Loucy (cell line): ENCODE results near the gene OXA1L.

Source experiments
- H2AFZ ChIP-seq: fragments of 200-600 bp; sonication (generic); 2 replicates; pipeline ENCODE4 v1.6.0; 2016; ENCODE audit warnings: antibody characterized with exemption, mild to moderate bottlenecking, low read length, moderate library complexity
- H3F3A ChIP-seq: fragments of 200-600 bp; 2 replicates; pipeline ENCODE4 v1.6.0; 2016; ENCODE audit warnings: antibody characterized with exemption, low read depth, mild to moderate bottlenecking
- H3K27me3 ChIP-seq: fragments of 200-600 bp; sonication (generic); 2 replicates; pipeline ENCODE4 v1.6.1; 2014; ENCODE audit warnings: low read length, mild to moderate bottlenecking; ENCODE audit not compliant: insufficient read depth, poor library complexity, severe bottlenecking
- H3K36me3 ChIP-seq: fragments of 200-600 bp; sonication (generic); 2 replicates; pipeline ENCODE4 v1.6.1; 2016; ENCODE audit warnings: low read length; ENCODE audit not compliant: insufficient read depth
- H3K4me1 ChIP-seq: fragments of 200-600 bp; sonication (generic); 2 replicates; pipeline ENCODE4 v1.5.1; 2014; ENCODE audit warnings: low read length, mild to moderate bottlenecking; ENCODE audit not compliant: insufficient read depth, poor library complexity, severe bottlenecking
- H3K4me2 ChIP-seq: fragments of 200-600 bp; sonication (generic); 2 replicates; pipeline ENCODE4 v1.6.0; 2014; ENCODE audit warnings: antibody characterized with exemption, low read length, low read depth, mild to moderate bottlenecking; ENCODE audit not compliant: poor library complexity, severe bottlenecking
- H3K4me3 ChIP-seq: fragments of 200-600 bp; sonication (generic); 2 replicates; pipeline ENCODE4 v1.5.1; 2014; ENCODE audit warnings: low read length, mild to moderate bottlenecking, mixed read lengths; ENCODE audit not compliant: poor library complexity, severe bottlenecking
- H3K79me2 ChIP-seq: fragments of 200-600 bp; sonication (generic); 2 replicates; pipeline ENCODE4 v1.6.1; 2014; ENCODE audit warnings: low read length; ENCODE audit not compliant: insufficient read depth
- H3K9ac ChIP-seq: fragments of 200-600 bp; sonication (generic); 2 replicates; pipeline ENCODE4 v1.6.0; 2014; ENCODE audit warnings: mild to moderate bottlenecking, low read depth, low read length, moderate library complexity; ENCODE audit not compliant: poor library complexity, severe bottlenecking
- H3K9me2 ChIP-seq: fragments of 200-600 bp; sonication (generic); replicated peaks from 2 replicates; pipeline ENCODE4 v1.6.1; 2016; ENCODE audit warnings: low read depth, low read length, mixed read lengths
- H3K9me3 ChIP-seq: fragments of 200-600 bp; sonication (generic); 2 replicates; pipeline ENCODE4 v1.6.1; 2014; ENCODE audit warnings: mild to moderate bottlenecking, antibody characterized with exemption, low read length, low read depth; ENCODE audit not compliant: insufficient read depth
- H4K20me1 ChIP-seq: fragments of 200-600 bp; sonication (generic); 2 replicates; pipeline ENCODE4 v1.6.0; 2014; ENCODE audit warnings: antibody characterized with exemption, low read length, mild to moderate bottlenecking; ENCODE audit not compliant: insufficient read depth, poor library complexity, severe bottlenecking
- CTCF ChIP-seq: fragments of 200-600 bp; sonication (generic); conservative IDR thresholded peaks from 2 replicates; pipeline ENCODE4 v1.5.1; 2014; ENCODE audit warnings: mild to moderate bottlenecking, antibody characterized with exemption, low read length
- EZH2phosphoT487 ChIP-seq: fragments of 200-600 bp; IDR thresholded peaks from 2 replicates; pipeline ENCODE4 v1.6.1; 2018; ENCODE audit warnings: antibody characterized with exemption, mild to moderate bottlenecking, moderate library complexity, borderline replicate concordance

The OXA1L gene

DNA sequence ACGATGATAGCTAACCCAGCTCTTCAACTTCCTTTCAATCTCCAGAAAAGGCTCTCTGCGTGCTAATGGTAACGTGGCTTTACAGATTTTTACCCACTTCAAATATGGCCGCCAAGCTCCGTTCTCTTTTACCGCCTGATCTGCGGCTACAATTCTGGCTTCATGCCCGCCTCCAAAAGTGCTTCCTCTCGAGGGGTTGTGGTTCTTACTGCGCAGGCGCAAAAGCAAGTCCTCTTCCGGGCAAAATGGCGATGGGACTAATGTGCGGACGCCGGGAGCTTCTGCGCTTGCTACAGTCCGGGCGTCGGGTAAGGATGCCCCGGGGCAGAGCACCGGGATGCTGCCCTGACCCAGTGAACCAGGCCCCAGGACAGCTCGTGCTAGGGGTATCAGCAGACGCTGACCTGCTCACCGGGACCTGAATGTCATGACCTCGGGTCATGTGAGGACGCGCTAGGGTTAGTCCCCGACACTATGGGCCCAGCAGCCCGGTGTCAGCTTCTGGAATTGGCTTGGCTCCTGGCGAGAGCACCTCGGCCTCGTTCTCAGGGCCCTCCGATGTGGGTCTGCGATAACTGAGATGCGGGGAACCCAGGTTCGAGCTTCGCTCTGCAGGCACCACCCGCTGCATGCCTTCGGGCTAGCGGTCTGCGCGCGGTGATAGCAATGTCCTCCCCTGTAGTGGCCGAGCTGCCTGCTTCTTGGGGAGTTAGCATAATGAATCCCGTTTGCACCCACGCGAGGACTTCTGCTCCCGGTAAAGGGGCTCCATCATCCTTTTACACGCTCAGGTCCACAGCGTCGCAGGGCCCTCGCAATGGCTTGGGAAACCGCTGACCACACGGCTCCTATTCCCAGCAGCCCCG, at the start of gene OXA1L:
Gene OXA1L, plus strand, starts transcription at position 232 of the 866 bp plus-strand sequence. Its CDS starts 14 bp downstream, at position 246.
- H3K36me3 ChIP-seq = peaks cover 26% of the 10 kb centered on the region; the same call in 1 of the 2 replicates
- peaks cover 21% of the 10 kb centered on the region for H3K4me1 ChIP-seq
- H2AFZ ChIP-seq = peak within 1 kb of the TSS; percentile 80

DNA sequence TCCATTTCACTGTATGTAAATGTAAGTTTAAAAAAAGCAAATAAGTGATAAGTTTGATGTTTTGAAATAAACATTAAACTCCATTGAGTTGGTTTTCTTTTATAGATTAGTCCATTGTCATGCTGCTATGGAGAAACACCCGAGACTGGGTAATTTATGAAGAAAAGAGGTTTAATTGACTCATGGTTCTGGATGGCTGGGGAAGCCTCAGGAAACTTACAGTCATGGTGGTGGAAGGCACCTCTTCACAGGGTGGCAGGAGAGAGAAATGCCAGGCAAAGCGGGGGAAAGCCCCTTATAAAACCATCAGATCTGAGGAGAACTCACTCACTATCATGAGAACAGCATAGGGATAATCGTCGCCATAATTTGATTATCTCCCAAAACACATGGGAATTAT, 48.4 kb upstream of the OXA1L start:
- Histone ChIP-seq H3K27me3 (no peaks in the 10 kb centered on the region), H3K9ac (no peak overlapping the region), H3F3A (no peaks in the 10 kb centered on the region), H3K4me3 (no peak overlapping the region), H3K4me2 (no peak overlapping the region), H3K9me2 (no peaks in the 10 kb centered on the region), H3K36me3 (no peaks in the 10 kb centered on the region), H2AFZ (no peak overlapping the region), H3K9me3 (no peaks in the 10 kb centered on the region), H3K79me2 (no peaks in the 10 kb centered on the region), H4K20me1 (no peaks in the 10 kb centered on the region), H3K4me1 (peaks cover 4% of the 10 kb centered on the region)
- TF ChIP-seq EZH2phosphoT487 (no peak), CTCF (no peak)

More for the DNA sequence above, at the start of gene OXA1L:
- H3K4me3 ChIP-seq = peak within 1 kb of the TSS; percentile 77
- H3K4me2 ChIP-seq = peak within 1 kb of the TSS; percentile 75
- H4K20me1 ChIP-seq = no peaks in the 10 kb centered on the region
- peak within 1 kb of the TSS; percentile 87 for H3K9ac ChIP-seq
- no peaks in the 10 kb centered on the region for H3K27me3 ChIP-seq
- H3K79me2 ChIP-seq = peaks cover 26% of the 10 kb centered on the region
- no peak for TF ChIP-seq EZH2phosphoT487
- no peak for TF ChIP-seq CTCF
- H3K9me3 ChIP-seq = no peaks in the 10 kb centered on the region; the same call in 1 of the 2 replicates
- H3F3A ChIP-seq = no peaks in the 10 kb centered on the region
- no peaks in the 10 kb centered on the region for H3K9me2 ChIP-seq

GRCh38 chr14:22721213-22721612, 45.3 kb upstream of the OXA1L start:
- Histone ChIP-seq H3K4me1 (no peaks in the 10 kb centered on the region), H3K36me3 (no peaks in the 10 kb centered on the region), H3K9me2 (no peaks in the 10 kb centered on the region), H2AFZ (no peak overlapping the region), H3K4me2 (no peak overlapping the region), H3K9me3 (no peaks in the 10 kb centered on the region), H3K9ac (no peak overlapping the region), H3K27me3 (peaks cover 1% of the 10 kb centered on the region), H3F3A (no peaks in the 10 kb centered on the region), H4K20me1 (no peaks in the 10 kb centered on the region), H3K4me3 (no peak overlapping the region), H3K79me2 (no peaks in the 10 kb centered on the region)
- no peak for TF ChIP-seq CTCF
- no peak for TF ChIP-seq EZH2phosphoT487
